Stimulated activated naive B cell treated with anti-CD40 and anti-IgM and Interleukin-4, amounts not matched to agents 10 μg/mL and 1 μg/mL and 100 μg/mL, for 72 hours (primary cell): ENCODE data around the gene ANGEL2.
"Not testable (repeated sequence)": the region's sequence is repeated elsewhere in the genome, so short reads cannot be mapped to it uniquely, and the experiment has no call there.

Source experiments
- ATAC-seq, 2 donors: fragments of 150-1000 bp; cut with Tn5 transposase; replicated peaks; 2 replicates each; pipeline ENCODE4 v1.10.0; 2021; ENCODE audit warnings: moderate library complexity in 1 of 2
- DNase-seq: peaks from one replicate; pipeline ENCODE4 v3.0.0; 2021
- H3K27ac Mint-ChIP-seq: one replicate; pipeline ENCODE4 v1.8.0; 2022; ENCODE audit warnings: mild to moderate bottlenecking, mixed read lengths
- H3K27me3 Mint-ChIP-seq, 2 donors: one replicate each; pipeline ENCODE4 v1.8.0; 2022; ENCODE audit warnings: mixed read lengths in 2 of 2
- H3K36me3 Mint-ChIP-seq, 2 donors: one replicate each; pipeline ENCODE4 v1.8.0; 2022; ENCODE audit warnings: mixed read lengths in 2 of 2, mild to moderate bottlenecking in 1 of 2
- H3K4me1 Mint-ChIP-seq, 2 donors: one replicate each; pipeline ENCODE4 v1.8.0; 2022; ENCODE audit warnings: mixed read lengths in 2 of 2, mild to moderate bottlenecking in 1 of 2
- H3K4me3 Mint-ChIP-seq, 2 donors: one replicate each; pipeline ENCODE4 v1.8.0; 2022; ENCODE audit warnings: mild to moderate bottlenecking in 2 of 2, mixed read lengths in 2 of 2, moderate library complexity in 1 of 2
- H3K9me3 Mint-ChIP-seq, 2 donors: one replicate each; pipeline ENCODE4 v1.8.0; 2022; ENCODE audit warnings: mixed read lengths in 2 of 2, mild to moderate bottlenecking in 1 of 2

Gene ANGEL2

GRCh38 chr1:213045321-213046226 is 29.9 kb upstream of the ANGEL2 start:
- not testable (repeated sequence) for H3K9me3 Mint-ChIP-seq, DNase-seq, H3K4me3 Mint-ChIP-seq, H3K27ac Mint-ChIP-seq, ATAC-seq, H3K36me3 Mint-ChIP-seq
- peaks cover 6 to 14% of the 10 kb centered on the region in 2 donors for H3K4me1 Mint-ChIP-seq
- H3K27me3 Mint-ChIP-seq, result peaks cover 4 to 22% of the 10 kb centered on the region in 2 donors

- Mint-ChIP-seq H3K27ac (no peak overlapping the region), H3K4me3 (no peak overlapping the region), H3K27me3 (peaks cover 7 to 19% of the 10 kb centered on the region in 2 donors)
Observed at GRCh38 chr1:213041443-213041842, 25.8 kb upstream of the ANGEL2 start.

GRCh38 chr1:213035573-213035972 is 19.9 kb upstream of the ANGEL2 start:
- DNase-seq, result no peak
- H3K9me3 Mint-ChIP-seq, result no peaks in the 10 kb centered on the region
- no peaks in the 10 kb centered on the region for H3K36me3 Mint-ChIP-seq
- no peaks in the 10 kb centered on the region for H3K4me1 Mint-ChIP-seq
- no peak overlapping the region for H3K4me3 Mint-ChIP-seq
- ATAC-seq, result no peak
- no peak overlapping the region for H3K27ac Mint-ChIP-seq
- H3K27me3 Mint-ChIP-seq, result peaks cover 30 to 36% of the 10 kb centered on the region in 2 donors

More at GRCh38 chr1:213041443-213041842, 25.8 kb upstream of the ANGEL2 start:
- DNase-seq, result no peak
- H3K36me3 Mint-ChIP-seq, result no peaks in the 10 kb centered on the region
- no peaks in the 10 kb centered on the region for H3K9me3 Mint-ChIP-seq
- peaks cover 0 to 8% of the 10 kb centered on the region in 2 donors for H3K4me1 Mint-ChIP-seq
- no peak for ATAC-seq

GRCh38 chr1:213034713-213035112 is 19.0 kb upstream of the ANGEL2 start:
- H3K4me1 Mint-ChIP-seq, result no peaks in the 10 kb centered on the region
- no peak overlapping the region for H3K27ac Mint-ChIP-seq
- DNase-seq, result no peak
- H3K4me3 Mint-ChIP-seq, result no peak overlapping the region
- no peaks in the 10 kb centered on the region for H3K9me3 Mint-ChIP-seq
- H3K27me3 Mint-ChIP-seq, result peaks cover 36 to 42% of the 10 kb centered on the region in 2 donors
- ATAC-seq, result no peak
- no peaks in the 10 kb centered on the region for H3K36me3 Mint-ChIP-seq

- no peaks in the 10 kb centered on the region for H3K4me1 Mint-ChIP-seq
- DNase-seq, result no peak
- no peak overlapping the region for H3K4me3 Mint-ChIP-seq
- no peak overlapping the region for H3K27ac Mint-ChIP-seq
- H3K27me3 Mint-ChIP-seq, result peaks cover 40 to 41% of the 10 kb centered on the region in 2 donors
- ATAC-seq, result no peak
- no peaks in the 10 kb centered on the region for H3K9me3 Mint-ChIP-seq
- H3K36me3 Mint-ChIP-seq, result no peaks in the 10 kb centered on the region
Observed at GRCh38 chr1:213032651-213033050, 17.0 kb upstream of the ANGEL2 start.

GRCh38 chr1:213027024-213027423 is 11.4 kb upstream of the ANGEL2 start:
- not testable (repeated sequence) for H3K4me3 Mint-ChIP-seq, DNase-seq, ATAC-seq, H3K36me3 Mint-ChIP-seq, H3K27ac Mint-ChIP-seq, H3K4me1 Mint-ChIP-seq, H3K9me3 Mint-ChIP-seq
- H3K27me3 Mint-ChIP-seq, result peaks cover 46 to 54% of the 10 kb centered on the region in 2 donors

GRCh38 chr1:213020016-213020415 is 4.3 kb upstream of the ANGEL2 start:
- Mint-ChIP-seq H3K36me3 (peaks cover 0 to 3% of the 10 kb centered on the region in 2 donors), H3K4me1 (peaks cover 0 to 2% of the 10 kb centered on the region in 2 donors), H3K27me3 (peaks cover 9 to 19% of the 10 kb centered on the region in 2 donors), H3K27ac (no peak overlapping the region), H3K9me3 (peaks cover 0 to under 1% of the 10 kb centered on the region in 2 donors), H3K4me3 (no peak overlapping the region)
- ATAC-seq, result no peak
- no peak for DNase-seq

- H3K4me3 Mint-ChIP-seq, result no peak overlapping the region
- ATAC-seq, result no peak
- H3K27ac Mint-ChIP-seq, result no peak overlapping the region
- no peaks in the 10 kb centered on the region for H3K9me3 Mint-ChIP-seq
- peaks cover 8 to 16% of the 10 kb centered on the region in 2 donors for H3K27me3 Mint-ChIP-seq
- no peak for DNase-seq
- peaks cover 0 to 3% of the 10 kb centered on the region in 2 donors for H3K36me3 Mint-ChIP-seq
- H3K4me1 Mint-ChIP-seq, result peaks cover 0 to 2% of the 10 kb centered on the region in 2 donors
Observed at GRCh38 chr1:213019450-213019849, 3.8 kb upstream of the ANGEL2 start.

- H3K4me1 Mint-ChIP-seq, result peaks cover 7 to 12% of the 10 kb centered on the region in 2 donors
- DNase-seq (no peak), ATAC-seq (no peak)
- no peak overlapping the region for H3K4me3 Mint-ChIP-seq
- H3K27me3 Mint-ChIP-seq, result peaks cover 0 to 6% of the 10 kb centered on the region in 2 donors
- no peak overlapping the region for H3K27ac Mint-ChIP-seq
- peaks cover 3 to 5% of the 10 kb centered on the region in 2 donors for H3K36me3 Mint-ChIP-seq
- H3K9me3 Mint-ChIP-seq, result no peaks in the 10 kb centered on the region
Observed at GRCh38 chr1:213017447-213018273, 2.0 kb upstream of the ANGEL2 start.

GRCh38 chr1:213014642-213015041 is 1.0 kb downstream of the ANGEL2 start:
- Mint-ChIP-seq H3K4me3 (peak overlapping the region; percentile 99 to 100), H3K9me3 (no peaks in the 10 kb centered on the region), H3K27ac (peak overlapping the region; percentile 100), H3K36me3 (peaks cover 14 to 20% of the 10 kb centered on the region in 2 donors), H3K4me1 (peaks cover 15 to 28% of the 10 kb centered on the region in 2 donors), H3K27me3 (no peaks in the 10 kb centered on the region)
- ATAC-seq, result no peak
- DNase-seq, result no peak

GRCh38 chr1:213008564-213008963 is 7.1 kb downstream of the ANGEL2 start:
- H3K4me3 Mint-ChIP-seq, result no peak overlapping the region
- DNase-seq (no peak), ATAC-seq (peak; percentile 74 to 83)
- no peaks in the 10 kb centered on the region for H3K9me3 Mint-ChIP-seq
- H3K27me3 Mint-ChIP-seq, result no peaks in the 10 kb centered on the region
- peaks cover 20 to 40% of the 10 kb centered on the region in 2 donors for H3K36me3 Mint-ChIP-seq
- peaks cover 12 to 34% of the 10 kb centered on the region in 2 donors for H3K4me1 Mint-ChIP-seq
- H3K27ac Mint-ChIP-seq, result no peak overlapping the region

GRCh38 chr1:213003256-213003655 is 12.4 kb downstream of the ANGEL2 start:
- Mint-ChIP-seq H3K36me3 (peaks cover 15 to 30% of the 10 kb centered on the region in 2 donors), H3K4me1 (peaks cover 2 to 3% of the 10 kb centered on the region in 2 donors), H3K27me3 (no peaks in the 10 kb centered on the region), H3K27ac (no peak overlapping the region), H3K4me3 (no peak overlapping the region), H3K9me3 (no peaks in the 10 kb centered on the region)
- ATAC-seq (no peak), DNase-seq (no peak)

GRCh38 chr1:212994926-212995325 is 20.7 kb downstream of the ANGEL2 start:
- Mint-ChIP-seq H3K36me3 (peaks cover 15 to 28% of the 10 kb centered on the region in 2 donors), H3K4me3 (no peak overlapping the region), H3K9me3 (no peaks in the 10 kb centered on the region), H3K27me3 (no peaks in the 10 kb centered on the region), H3K4me1 (peaks cover 2 to 6% of the 10 kb centered on the region in 2 donors), H3K27ac (no peak overlapping the region)
- no peak for DNase-seq
- no peak for ATAC-seq

- H3K4me3 Mint-ChIP-seq, DNase-seq, H3K27ac Mint-ChIP-seq, H3K4me1 Mint-ChIP-seq, H3K9me3 Mint-ChIP-seq, ATAC-seq, H3K27me3 Mint-ChIP-seq: not testable (repeated sequence)
- peaks cover 12 to 23% of the 10 kb centered on the region in 2 donors for H3K36me3 Mint-ChIP-seq
Observed at GRCh38 chr1:212993960-212994359, 21.7 kb downstream of the ANGEL2 start.
